CD4-positive, alpha-beta T cell treated with Interleukin-2 at 100 ng/mL for 4 hours (primary cell): ENCODE results near the gene PRELID2.
"Not testable (repeated sequence)": the region's sequence is repeated elsewhere in the genome, so short reads cannot be mapped to it uniquely, and the experiment has no call there.

Experiments
- DNase-seq: peaks from one replicate; pipeline ENCODE4 v3.0.0-alpha.2; 2020; ENCODE audit warnings: low spot score

PRELID2 gene

GRCh38 chr5:145840458-145841132 is 5.5 kb upstream of the PRELID2 start:
- no peak for DNase-seq

- DNase-seq: no peak
These were observed 3.1 kb upstream of the PRELID2 start for GRCh38 chr5:145838276-145838675.

- DNase-seq: not testable (repeated sequence)
These were observed 1.1 kb upstream of the PRELID2 start for GRCh38 chr5:145836241-145836640.

GRCh38 chr5:145835848-145836239 is 702 bp upstream of the PRELID2 start:
- no peak for DNase-seq

GRCh38 chr5:145834554-145834916 is 607 bp downstream of the PRELID2 start:
- DNase-seq: no peak

- DNase-seq: no peak
These were observed 1.4 kb downstream of the PRELID2 start for GRCh38 chr5:145833631-145834200.

GRCh38 chr5:145830594-145830993 is 4.5 kb downstream of the PRELID2 start:
- DNase-seq: no peak

GRCh38 chr5:145829708-145830361 is 5.3 kb downstream of the PRELID2 start:
- DNase-seq: no peak

GRCh38 chr5:145826895-145827674 is 8.1 kb downstream of the PRELID2 start:
- DNase-seq: no peak

GRCh38 chr5:145825751-145826180 is 9.4 kb downstream of the PRELID2 start:
- peak; percentile 42 for DNase-seq

GRCh38 chr5:145824040-145824439 is 11.1 kb downstream of the PRELID2 start:
- no peak for DNase-seq

GRCh38 chr5:145818604-145819003 is 16.5 kb downstream of the PRELID2 start:
- DNase-seq: no peak

GRCh38 chr5:145812877-145813276 is 22.3 kb downstream of the PRELID2 start:
- no peak for DNase-seq

GRCh38 chr5:145811834-145812625 is 23.1 kb downstream of the PRELID2 start:
- no peak for DNase-seq

- no peak for DNase-seq
These were observed 28.2 kb downstream of the PRELID2 start for GRCh38 chr5:145806923-145807322.

GRCh38 chr5:145805819-145806218 is 29.3 kb downstream of the PRELID2 start:
- no peak for DNase-seq

GRCh38 chr5:145804701-145805100 is 30.4 kb downstream of the PRELID2 start:
- no peak for DNase-seq

- DNase-seq: no peak
These were observed 31.8 kb downstream of the PRELID2 start for GRCh38 chr5:145803112-145804004.

GRCh38 chr5:145801195-145801594 is 33.9 kb downstream of the PRELID2 start:
- DNase-seq: no peak

- no peak for DNase-seq
These were observed 35.0 kb downstream of the PRELID2 start for GRCh38 chr5:145800181-145800580.

- not testable (repeated sequence) for DNase-seq
These were observed 36.6 kb downstream of the PRELID2 start for GRCh38 chr5:145798503-145798902.
